ENCODE results near the gene CEACAM16.

GRCh38 chr19:44687888-44688287 lies 11.1 kb upstream of the CEACAM16 start:
- TF ChIP-seq, protein P1, sequence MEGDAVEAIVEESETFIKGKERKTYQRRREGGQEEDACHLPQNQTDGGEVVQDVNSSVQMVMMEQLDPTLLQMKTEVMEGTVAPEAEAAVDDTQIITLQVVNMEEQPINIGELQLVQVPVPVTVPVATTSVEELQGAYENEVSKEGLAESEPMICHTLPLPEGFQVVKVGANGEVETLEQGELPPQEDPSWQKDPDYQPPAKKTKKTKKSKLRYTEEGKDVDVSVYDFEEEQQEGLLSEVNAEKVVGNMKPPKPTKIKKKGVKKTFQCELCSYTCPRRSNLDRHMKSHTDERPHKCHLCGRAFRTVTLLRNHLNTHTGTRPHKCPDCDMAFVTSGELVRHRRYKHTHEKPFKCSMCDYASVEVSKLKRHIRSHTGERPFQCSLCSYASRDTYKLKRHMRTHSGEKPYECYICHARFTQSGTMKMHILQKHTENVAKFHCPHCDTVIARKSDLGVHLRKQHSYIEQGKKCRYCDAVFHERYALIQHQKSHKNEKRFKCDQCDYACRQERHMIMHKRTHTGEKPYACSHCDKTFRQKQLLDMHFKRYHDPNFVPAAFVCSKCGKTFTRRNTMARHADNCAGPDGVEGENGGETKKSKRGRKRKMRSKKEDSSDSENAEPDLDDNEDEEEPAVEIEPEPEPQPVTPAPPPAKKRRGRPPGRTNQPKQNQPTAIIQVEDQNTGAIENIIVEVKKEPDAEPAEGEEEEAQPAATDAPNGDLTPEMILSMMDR (IDR thresholded peaks at IDR 0.05 in 4 of 5, conservative IDR thresholded peaks at IDR 0.05 in 1 of 5) = no peak
- no peak for TF ChIP-seq POLR2A (IDR thresholded peaks at IDR 0.05)
